ENCODE measurements around the gene FILIP1L. TPM values are rescaled to one million over a fixed set of nuclear protein-coding genes. Genes with fewer than 3 reads are reported as not detected.

The FILIP1L gene
- total and polyA plus RNA-seq, 2 of the 13 experiments (the other 11 are each of a cell fraction or from before 2014, with no cell fraction given), result 8.1 to 187 TPM

- TF ChIP-seq MLXIP (CRISPR knock-in tag; IDR thresholded peaks at IDR 0.05; ENCODE audit: borderline replicate concordance) (0 out of 2 replicates have a peak, but pooled peaks have one; percentile 26), PRMT3 (CRISPR knock-in tag; IDR thresholded peaks at IDR 0.05; ENCODE audit: borderline replicate concordance, low read depth) (no peak), MIER3 (CRISPR knock-in tag; IDR thresholded peaks at IDR 0.05; ENCODE audit: borderline replicate concordance) (peak; percentile 60; the same call in 1 of the 2 replicates), ZNF556 (CRISPR knock-in tag; IDR thresholded peaks at IDR 0.05; ENCODE audit: borderline replicate concordance) (no peak; the same call in 1 of the 2 replicates), ZNF143 (CRISPR knock-in tag; IDR thresholded peaks at IDR 0.05) (no peak), HNRNPH1 (optimal IDR thresholded peaks at IDR 0.05; ENCODE audit: low read depth, low read length) (no peak), ZNF609 (CRISPR knock-in tag; IDR thresholded peaks at IDR 0.05; ENCODE audit: borderline replicate concordance) (peak; percentile 68; the same call in 1 of the 2 replicates), SALL2 (CRISPR knock-in tag; IDR thresholded peaks at IDR 0.05) (0 out of 2 replicates have a peak, but pooled peaks have one; percentile 46), RCOR2 (CRISPR knock-in tag; IDR thresholded peaks at IDR 0.05) (peak; percentile 76; the same call in 1 of the 2 replicates), ZNF652 (CRISPR knock-in tag; IDR thresholded peaks at IDR 0.05; ENCODE audit: borderline replicate concordance, low read depth) (no peak), TSC22D2 (CRISPR knock-in tag; IDR thresholded peaks at IDR 0.05; ENCODE audit: borderline replicate concordance) (no peak), HMG20A (CRISPR knock-in tag; IDR thresholded peaks at IDR 0.05; ENCODE audit: borderline replicate concordance) (peak; percentile 85; the same call in 1 of the 2 replicates), HCFC1 (IDR thresholded peaks at IDR 0.05; ENCODE audit: low read depth, low read length) (no peak), SKI (IDR thresholded peaks at IDR 0.05; ENCODE audit: partially characterized antibody) (no peak), IRF2 (CRISPR knock-in tag; IDR thresholded peaks at IDR 0.05) (peak; percentile 83), DNMT3B (CRISPR knock-in tag; conservative IDR thresholded peaks at IDR 0.05) (no peak), ZNF414 (CRISPR knock-in tag; IDR thresholded peaks at IDR 0.05) (no peak), ZSCAN12 (CRISPR knock-in tag; IDR thresholded peaks at IDR 0.05) (peak; percentile 41; the same call in 1 of the 2 replicates), FOXK2 (IDR thresholded peaks at IDR 0.05) (no peak), ZFYVE20 (CRISPR knock-in tag; IDR thresholded peaks at IDR 0.05; ENCODE audit: borderline replicate concordance, low read depth) (no peak), FOSL2 (CRISPR knock-in tag; IDR thresholded peaks at IDR 0.05) (peak; percentile 77), TCF7L2 (IDR thresholded peaks at IDR 0.05; ENCODE audit: low read depth, low read length) (no peak), U2AF1 (optimal IDR thresholded peaks at IDR 0.05; ENCODE audit: low read depth, low read length) (no peak), MTF2 (CRISPR knock-in tag; IDR thresholded peaks at IDR 0.05; ENCODE audit: borderline replicate concordance) (no peak)
Measured at GRCh38 chr3:100063929-100064461, 50.3 kb downstream of the FILIP1L start (continued).

Measured in HepG2 (cell line).